Measurements from ENCODE around the gene POP7.

Gene POP7

GRCh38 chr7:100679927-100680575 lies 25.9 kb upstream of the POP7 start:
- H3K36me3 ChIP-seq (ENCODE audit: control insufficient read depth in 2 of 2, insufficient read depth in 2 of 2, low read length in 2 of 2): peaks cover 49 to 56% of the 10 kb centered on the region in 2 donors
- no peaks in the 10 kb centered on the region for H3K9me3 ChIP-seq (ENCODE audit: control insufficient read depth in 2 of 2, low read length in 2 of 2)
- H3K4me1 ChIP-seq (ENCODE audit: control insufficient read depth in 2 of 2, insufficient read depth in 2 of 2, low read length in 2 of 2): peaks cover 3 to 17% of the 10 kb centered on the region in 2 donors
- no peak overlapping the region for H3K9ac ChIP-seq (ENCODE audit: low read depth in 1 of 2, low read length in 2 of 2)
- H3K27me3 ChIP-seq (ENCODE audit: control insufficient read depth in 2 of 2, insufficient read depth in 2 of 2, low read length in 2 of 2): no peaks in the 10 kb centered on the region
- no peak overlapping the region for H3K4me3 ChIP-seq (ENCODE audit: low read length in 2 of 2)
- no peak overlapping the region for H3K27ac ChIP-seq (ENCODE audit: low read depth in 2 of 2, low read length in 2 of 2)

DNA sequence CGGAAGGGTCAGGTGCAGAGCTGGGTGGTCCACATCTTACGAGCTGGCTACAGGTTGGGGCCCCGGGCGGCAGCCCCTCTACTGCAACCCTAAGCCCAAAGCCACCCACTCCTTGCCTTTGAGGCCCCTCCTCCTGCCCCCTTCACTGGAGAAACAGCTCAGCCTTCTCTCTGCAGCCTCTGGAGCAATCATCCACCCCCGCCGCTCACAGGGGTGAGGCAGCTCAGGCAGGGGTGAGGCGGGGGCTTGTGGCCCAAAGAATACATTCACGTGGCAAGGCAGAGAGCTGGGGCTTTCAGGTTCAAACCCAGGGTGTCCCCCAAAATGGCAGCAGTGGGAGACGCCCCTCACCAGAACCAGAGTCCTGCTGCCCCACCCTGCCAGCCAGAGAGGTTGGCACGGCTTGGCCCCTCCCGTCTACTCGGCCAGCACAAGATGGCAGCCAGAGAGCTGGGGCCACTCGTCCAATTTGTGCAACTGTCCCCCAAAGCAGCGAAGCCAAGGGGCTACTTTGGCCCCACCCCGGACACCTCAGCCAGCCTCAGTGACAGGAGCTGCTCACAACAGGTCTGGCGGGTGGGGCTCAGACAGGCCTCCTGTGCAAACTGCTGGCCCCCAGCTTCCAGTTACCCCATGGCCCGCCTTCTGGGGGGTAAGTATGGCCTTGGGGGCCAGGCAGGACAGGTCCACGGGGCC lies 25.2 kb upstream of the POP7 start:
- Histone ChIP-seq H3K27me3 (ENCODE audit: control insufficient read depth in 2 of 2, insufficient read depth in 2 of 2, low read length in 2 of 2) (no peaks in the 10 kb centered on the region), H3K4me1 (ENCODE audit: control insufficient read depth in 2 of 2, insufficient read depth in 2 of 2, low read length in 2 of 2) (peaks cover 3 to 17% of the 10 kb centered on the region in 2 donors), H3K36me3 (ENCODE audit: control insufficient read depth in 2 of 2, insufficient read depth in 2 of 2, low read length in 2 of 2) (peaks cover 56 to 62% of the 10 kb centered on the region in 2 donors), H3K9ac (ENCODE audit: low read depth in 1 of 2, low read length in 2 of 2) (no peak overlapping the region), H3K27ac (ENCODE audit: low read depth in 2 of 2, low read length in 2 of 2) (no peak overlapping the region), H3K9me3 (ENCODE audit: control insufficient read depth in 2 of 2, low read length in 2 of 2) (no peaks in the 10 kb centered on the region), H3K4me3 (ENCODE audit: low read length in 2 of 2) (no peak overlapping the region)

- no peaks in the 10 kb centered on the region for H3K27me3 ChIP-seq (ENCODE audit: control insufficient read depth in 2 of 2, insufficient read depth in 2 of 2, low read length in 2 of 2)
- peaks cover 63 to 65% of the 10 kb centered on the region in 2 donors for H3K36me3 ChIP-seq (ENCODE audit: control insufficient read depth in 2 of 2, insufficient read depth in 2 of 2, low read length in 2 of 2)
- no peak overlapping the region for H3K9ac ChIP-seq (ENCODE audit: low read depth in 1 of 2, low read length in 2 of 2)
- H3K4me1 ChIP-seq (ENCODE audit: control insufficient read depth in 2 of 2, insufficient read depth in 2 of 2, low read length in 2 of 2): peaks cover 0 to 14% of the 10 kb centered on the region in 2 donors
- no peak overlapping the region for H3K4me3 ChIP-seq (ENCODE audit: low read length in 2 of 2)
- no peak overlapping the region for H3K27ac ChIP-seq (ENCODE audit: low read depth in 2 of 2, low read length in 2 of 2)
- H3K9me3 ChIP-seq (ENCODE audit: control insufficient read depth in 2 of 2, low read length in 2 of 2): no peaks in the 10 kb centered on the region
These were observed 24.3 kb upstream of the POP7 start for GRCh38 chr7:100681491-100682227.

- no peaks in the 10 kb centered on the region for H3K27me3 ChIP-seq (ENCODE audit: control insufficient read depth in 2 of 2, insufficient read depth in 2 of 2, low read length in 2 of 2)
- H3K4me3 ChIP-seq (ENCODE audit: low read length in 2 of 2): no peak overlapping the region
- no peak overlapping the region for H3K27ac ChIP-seq (ENCODE audit: low read depth in 2 of 2, low read length in 2 of 2)
- H3K9me3 ChIP-seq (ENCODE audit: control insufficient read depth in 2 of 2, low read length in 2 of 2): no peaks in the 10 kb centered on the region
- no peak overlapping the region for H3K9ac ChIP-seq (ENCODE audit: low read depth in 1 of 2, low read length in 2 of 2)
- H3K36me3 ChIP-seq (ENCODE audit: control insufficient read depth in 2 of 2, insufficient read depth in 2 of 2, low read length in 2 of 2): peaks cover 61 to 64% of the 10 kb centered on the region in 2 donors
- H3K4me1 ChIP-seq (ENCODE audit: control insufficient read depth in 2 of 2, insufficient read depth in 2 of 2, low read length in 2 of 2): peaks cover 0 to 14% of the 10 kb centered on the region in 2 donors
These were observed 23.6 kb upstream of the POP7 start for GRCh38 chr7:100682228-100682741.

GRCh38 chr7:100682991-100683658 lies 22.8 kb upstream of the POP7 start:
- Histone ChIP-seq H3K27me3 (ENCODE audit: control insufficient read depth in 2 of 2, insufficient read depth in 2 of 2, low read length in 2 of 2) (no peaks in the 10 kb centered on the region), H3K36me3 (ENCODE audit: control insufficient read depth in 2 of 2, insufficient read depth in 2 of 2, low read length in 2 of 2) (peaks cover 58 to 62% of the 10 kb centered on the region in 2 donors), H3K27ac (ENCODE audit: low read depth in 2 of 2, low read length in 2 of 2) (no peak overlapping the region), H3K9ac (ENCODE audit: low read depth in 1 of 2, low read length in 2 of 2) (no peak overlapping the region), H3K4me3 (ENCODE audit: low read length in 2 of 2) (no peak overlapping the region), H3K9me3 (ENCODE audit: control insufficient read depth in 2 of 2, low read length in 2 of 2) (no peaks in the 10 kb centered on the region), H3K4me1 (ENCODE audit: control insufficient read depth in 2 of 2, insufficient read depth in 2 of 2, low read length in 2 of 2) (peaks cover 0 to 14% of the 10 kb centered on the region in 2 donors)

- H3K27ac ChIP-seq (ENCODE audit: low read depth in 2 of 2, low read length in 2 of 2): no peak overlapping the region
- H3K36me3 ChIP-seq (ENCODE audit: control insufficient read depth in 2 of 2, insufficient read depth in 2 of 2, low read length in 2 of 2): peaks cover 57 to 65% of the 10 kb centered on the region in 2 donors
- peaks cover 0 to 9% of the 10 kb centered on the region in 2 donors for H3K4me1 ChIP-seq (ENCODE audit: control insufficient read depth in 2 of 2, insufficient read depth in 2 of 2, low read length in 2 of 2)
- no peaks in the 10 kb centered on the region for H3K27me3 ChIP-seq (ENCODE audit: control insufficient read depth in 2 of 2, insufficient read depth in 2 of 2, low read length in 2 of 2)
- H3K9ac ChIP-seq (ENCODE audit: low read depth in 1 of 2, low read length in 2 of 2): no peak overlapping the region
- H3K9me3 ChIP-seq (ENCODE audit: control insufficient read depth in 2 of 2, low read length in 2 of 2): no peaks in the 10 kb centered on the region
- no peak overlapping the region for H3K4me3 ChIP-seq (ENCODE audit: low read length in 2 of 2)
These were observed 22.0 kb upstream of the POP7 start for GRCh38 chr7:100683659-100684533.

GRCh38 chr7:100684534-100685042 lies 21.3 kb upstream of the POP7 start:
- Histone ChIP-seq H3K27me3 (ENCODE audit: control insufficient read depth in 2 of 2, insufficient read depth in 2 of 2, low read length in 2 of 2) (no peaks in the 10 kb centered on the region), H3K36me3 (ENCODE audit: control insufficient read depth in 2 of 2, insufficient read depth in 2 of 2, low read length in 2 of 2) (peaks cover 60 to 63% of the 10 kb centered on the region in 2 donors), H3K27ac (ENCODE audit: low read depth in 2 of 2, low read length in 2 of 2) (no peak overlapping the region), H3K4me3 (ENCODE audit: low read length in 2 of 2) (no peak overlapping the region), H3K9me3 (ENCODE audit: control insufficient read depth in 2 of 2, low read length in 2 of 2) (no peaks in the 10 kb centered on the region), H3K4me1 (ENCODE audit: control insufficient read depth in 2 of 2, insufficient read depth in 2 of 2, low read length in 2 of 2) (peaks cover 0 to 3% of the 10 kb centered on the region in 2 donors), H3K9ac (ENCODE audit: low read depth in 1 of 2, low read length in 2 of 2) (no peak overlapping the region)

- H3K9ac ChIP-seq (ENCODE audit: low read depth in 1 of 2, low read length in 2 of 2): no peak overlapping the region
- H3K9me3 ChIP-seq (ENCODE audit: control insufficient read depth in 2 of 2, low read length in 2 of 2): no peaks in the 10 kb centered on the region
- no peaks in the 10 kb centered on the region for H3K27me3 ChIP-seq (ENCODE audit: control insufficient read depth in 2 of 2, insufficient read depth in 2 of 2, low read length in 2 of 2)
- H3K36me3 ChIP-seq (ENCODE audit: control insufficient read depth in 2 of 2, insufficient read depth in 2 of 2, low read length in 2 of 2): peaks cover 60 to 61% of the 10 kb centered on the region in 2 donors
- no peaks in the 10 kb centered on the region for H3K4me1 ChIP-seq (ENCODE audit: control insufficient read depth in 2 of 2, insufficient read depth in 2 of 2, low read length in 2 of 2)
- H3K4me3 ChIP-seq (ENCODE audit: low read length in 2 of 2): no peak overlapping the region
- H3K27ac ChIP-seq (ENCODE audit: low read depth in 2 of 2, low read length in 2 of 2): no peak overlapping the region
These were observed 20.8 kb upstream of the POP7 start for GRCh38 chr7:100685049-100685605.

Data from mucosa of rectum (tissue), 2 donors.